ENCODE data around the gene OR51A2. TPM values are rescaled to one million over a fixed set of nuclear protein-coding genes. Genes with fewer than 3 reads are reported as not detected.

Gene OR51A2, protein sequence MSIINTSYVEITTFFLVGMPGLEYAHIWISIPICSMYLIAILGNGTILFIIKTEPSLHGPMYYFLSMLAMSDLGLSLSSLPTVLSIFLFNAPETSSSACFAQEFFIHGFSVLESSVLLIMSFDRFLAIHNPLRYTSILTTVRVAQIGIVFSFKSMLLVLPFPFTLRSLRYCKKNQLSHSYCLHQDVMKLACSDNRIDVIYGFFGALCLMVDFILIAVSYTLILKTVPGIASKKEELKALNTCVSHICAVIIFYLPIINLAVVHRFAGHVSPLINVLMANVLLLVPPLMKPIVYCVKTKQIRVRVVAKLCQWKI
- not detected in 2 replicates for total RNA-seq

DNA sequence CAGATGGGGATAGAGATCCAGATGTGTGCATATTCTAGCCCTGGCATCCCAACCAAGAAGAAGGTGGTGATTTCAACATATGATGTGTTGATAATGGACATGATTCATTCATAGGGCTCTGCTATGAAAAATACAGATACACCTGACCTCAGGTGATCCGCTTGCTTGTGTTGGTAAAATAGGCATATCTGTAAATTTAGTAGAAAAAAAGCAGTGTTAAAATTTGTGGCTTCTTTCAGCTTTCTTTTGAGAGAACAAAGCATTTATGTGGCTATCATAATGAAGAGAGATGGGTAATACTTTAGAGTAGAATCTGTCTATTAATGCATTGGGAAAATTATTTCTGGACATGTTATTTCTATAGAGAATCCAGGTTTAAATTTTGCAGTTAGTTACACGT lies at the start of gene OR51A2:
Gene OR51A2, minus strand, starts transcription at position 101 of the 400 bp plus-strand sequence. Its CDS starts 0 bp downstream, at position 101.

DNA sequence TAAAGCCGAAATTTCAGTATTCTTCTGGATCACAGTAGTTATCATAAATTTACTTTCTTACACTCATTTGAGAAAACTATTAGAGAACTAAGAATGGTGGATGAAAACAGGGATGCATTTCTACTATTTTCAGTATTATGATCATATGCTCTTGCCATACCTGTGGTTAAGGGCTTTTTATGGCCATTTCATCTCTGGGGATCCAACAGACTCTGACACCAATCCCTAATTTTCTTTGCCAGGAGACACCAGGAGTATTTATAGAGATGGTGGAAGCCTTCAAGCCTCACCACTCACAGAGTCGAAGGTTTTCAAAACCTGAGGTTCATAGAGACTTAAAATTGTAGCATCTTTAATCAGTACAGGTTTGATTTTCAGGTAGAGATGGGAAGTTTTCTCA lies 39.0 kb upstream of the OR51A2 start, which contains the start of gene OR51L1:
Gene OR51L1, plus strand, starts transcription at position 301 of the 400 bp plus-strand sequence. CDS start 4,132 bp downstream, outside the sequence.

DNA sequence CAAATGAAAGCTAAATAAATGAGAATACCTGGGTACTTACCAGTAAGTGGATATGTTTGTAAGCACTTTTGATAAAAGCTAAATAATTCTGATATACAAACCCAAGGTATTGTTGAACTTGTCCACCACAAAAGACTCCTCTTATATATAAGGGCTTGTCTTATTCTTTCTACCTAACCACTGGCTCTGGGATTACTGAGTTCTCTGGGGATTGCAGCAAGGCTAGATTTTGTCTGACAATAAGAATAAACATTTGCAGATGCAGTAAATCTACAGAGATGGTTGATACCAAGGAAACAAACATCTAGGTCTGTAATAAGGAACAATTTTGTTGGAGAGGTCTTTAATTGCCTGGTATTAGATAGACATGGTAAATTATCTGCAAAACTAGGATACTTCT lies 8.0 kb downstream of the OR51A2 start, which contains the start of gene OR51A4:
Gene OR51A4, minus strand, starts transcription at position 101 of the 400 bp plus-strand sequence. CDS start 505 bp downstream, outside the sequence.

DNA sequence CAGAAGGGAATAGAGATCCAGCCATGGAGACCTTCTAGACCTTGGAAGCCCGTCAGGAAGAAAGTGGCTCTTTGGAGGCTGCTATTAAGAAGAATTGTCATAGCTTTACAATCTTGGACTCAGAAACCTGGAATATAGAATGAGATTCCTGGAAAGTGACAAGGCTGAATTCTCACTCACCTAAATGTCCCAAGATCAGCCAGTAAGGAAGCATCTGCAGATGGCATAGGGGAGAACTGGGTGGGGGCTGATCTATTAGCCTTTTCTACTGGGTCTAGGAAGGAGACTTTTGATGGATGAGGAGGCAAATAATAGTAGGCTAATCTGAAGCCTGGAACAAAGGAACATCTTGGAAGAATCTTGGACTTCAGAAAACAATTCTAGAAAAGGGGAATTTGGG lies 31.3 kb downstream of the OR51A2 start, which contains the start of gene OR51G1:
Gene OR51G1, minus strand, starts transcription at position 101 of the 400 bp plus-strand sequence. Its CDS starts 0 bp downstream, at position 101.

DNA sequence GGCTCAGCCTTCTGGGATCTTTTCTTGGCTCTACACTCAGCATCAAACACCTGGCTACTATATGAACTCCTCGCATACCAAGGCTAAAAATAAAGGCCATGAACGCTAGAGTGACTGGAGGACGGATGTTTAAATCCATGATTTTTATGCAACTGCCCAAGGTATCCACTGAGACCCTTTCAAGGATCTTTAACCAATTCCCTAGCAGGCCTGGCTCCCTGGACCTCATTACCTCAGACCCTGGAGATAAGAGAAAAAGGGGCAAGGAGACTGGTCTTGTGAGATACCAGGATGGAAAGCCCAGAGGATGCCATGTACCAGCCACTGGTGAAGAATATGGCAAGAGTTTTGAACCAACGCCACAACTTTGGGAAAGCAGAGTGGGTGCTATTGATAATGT lies 36.3 kb downstream of the OR51A2 start, which contains the start of gene OR51G2:
Gene OR51G2, minus strand, starts transcription at position 101 of the 400 bp plus-strand sequence. CDS start 3,687 bp downstream, outside the sequence.

Other genes starting within 250 kb of the OR51A2 start
- not detected in 2 replicates for gene OR51F1, start 185.8 kb downstream of the OR51A2 start, total RNA-seq
- gene OR52R1, start 151.3 kb downstream of the OR51A2 start, total RNA-seq, result not detected in 2 replicates
- not detected in 2 replicates for gene OR51F2, start 134.4 kb downstream of the OR51A2 start, total RNA-seq
- not detected in 2 replicates for gene OR51S1, start 106.5 kb downstream of the OR51A2 start, total RNA-seq
- gene OR51T1, start 73.8 kb downstream of the OR51A2 start, total RNA-seq, result not detected in 2 replicates
- gene OR51A7, start 51.9 kb downstream of the OR51A2 start, total RNA-seq, result not detected in 2 replicates
- gene OR51G2, start 36.4 kb downstream of the OR51A2 start, total RNA-seq, result not detected in 2 replicates
- not detected in 2 replicates for gene OR51G1, start 31.4 kb downstream of the OR51A2 start, total RNA-seq
- gene OR51A4, start 8.1 kb downstream of the OR51A2 start, total RNA-seq, result not detected in 2 replicates
- not detected in 2 replicates for gene OR51L1, start 39.1 kb upstream of the OR51A2 start, total RNA-seq
- gene OR52J3, start 90.8 kb upstream of the OR51A2 start, total RNA-seq, result 0.30 TPM in 1 of 2 replicates, not detected in the other
- not detected in 2 replicates for gene OR52E2, start 103.9 kb upstream of the OR51A2 start, total RNA-seq
- not detected in 2 replicates for gene OR52E1, start 113.9 kb upstream of the OR51A2 start, total RNA-seq
- gene OR52A5, start 182.6 kb upstream of the OR51A2 start, total RNA-seq, result not detected in 2 replicates
- not detected in 2 replicates for gene OR52A1, start 199.0 kb upstream of the OR51A2 start, total RNA-seq
- gene OR51V1, start 245.0 kb upstream of the OR51A2 start, total RNA-seq, result not detected in 2 replicates

Data from smooth muscle cell of the umbilical artery (primary cell).